Right lobe of liver (tissue), 6 donors: ENCODE measurements around the gene RASAL1. TPM values are rescaled to one million over a fixed set of nuclear protein-coding genes. Genes with fewer than 3 reads are reported as not detected.

Experiments used
- ATAC-seq, 4 donors: fragments of 200-7000 bp; cut with Tn5 transposase; one replicate each; pipeline ENCODE4 v1.9.1; 2020; ENCODE audit warnings: mild to moderate bottlenecking in 4 of 4, moderate library complexity in 4 of 4
- DNase-seq, 3 donors: peaks; one replicate each; pipeline ENCODE4 v3.0.0-alpha.2; 2020
- H3K27ac ChIP-seq, 3 donors: fragments of 200-600 bp; one replicate each; pipeline ENCODE4 v1.8.0; 2022
- H3K27me3 ChIP-seq, 2 donors: fragments of 200-600 bp; one replicate each; pipeline ENCODE4 v1.8.0; 2022
- H3K36me3 ChIP-seq, 4 donors: fragments of 200-600 bp; sonication (generic) in 1 of 4; one replicate each; pipeline versions ENCODE4 v1.5.1 to v1.8.0; 2017 to 2022; ENCODE audit warnings: control low read depth in 1 of 4
- H3K4me1 ChIP-seq, 4 donors: fragments of 200-600 bp; sonication (generic) in 1 of 4; one replicate each; pipeline versions ENCODE4 v1.5.1 to v1.8.0; 2017 to 2022; ENCODE audit warnings: control low read depth in 1 of 4
- H3K4me3 ChIP-seq, 3 donors: fragments of 200-600 bp; one replicate each; pipeline ENCODE4 v1.8.0; 2022
- H3K9me3 ChIP-seq, 4 donors: fragments of 200-600 bp; sonication (generic) in 1 of 4; one replicate each; pipeline versions ENCODE4 v1.5.1 to v1.8.0; 2017 to 2022; ENCODE audit warnings: control low read depth in 1 of 4
- CTCF ChIP-seq, 4 donors: fragments of 200-600 bp in 3 of 4; fragments of 450-650 bp in 1 of 4; IDR thresholded peaks; one replicate each; pipeline versions ENCODE4 v1.5.1 to v1.8.0; 2016 to 2022; ENCODE audit warnings: antibody characterized with exemption in 4 of 4, mild to moderate bottlenecking in 2 of 4
- POLR2A ChIP-seq: fragments of 450-650 bp; IDR thresholded peaks from one replicate; pipeline ENCODE4 v1.6.1; 2017; ENCODE audit warnings: antibody characterized with exemption, mild to moderate bottlenecking
- WGBS: methylation state at CpG from one replicate; pipeline ENCODE4 v1.1.6; 2018; ENCODE audit warnings: low coverage, low lambda C conversion rate; ENCODE audit not compliant: insufficient coverage; ENCODE audit errors: missing lambda C conversion rate; 5-methylcytosine and 5-hydroxymethylcytosine counted together
- intact Hi-C, 2 donors: fragments of 100-400 bp; cut with DNase I; formaldehyde crosslinking; loops; one replicate each; pipeline versions ENCODE4 v1.11.2 to v1.14.1; 2022
- total RNA-seq, 6 experiments: library from RNA; depleted of rRNA in 2 of 6; stranded (reverse); fragments of >200 nt in 2 of 6; fragmentation: NEBNext Ultra II Directional in 3 of 6; extraction: Animal tissue kit (Norgen Biotek cat#: 25700) in 3 of 6; gene quantifications; one replicate each; pipeline versions ENCODE4 v1.1.0 to v1.2.4, GENCODE V29; 2016 to 2023
- donor health status: DM: no; HTN: yes; CAD: no.
- donor health status: DM: no; HTN: no; CAD: no.
- donor health status: DM: no; HTN: no; CAD: no.
- donor health status: DM: no; HTN: yes; CAD: no.
- donor health status: DM: no; HTN: yes; CAD: no.

Gene RASAL1
- total RNA-seq, 6 experiments from 2014 or later: 0.10 to 0.24 (median 0.15) TPM; not detected in 2

GRCh38 chr12:113174461-113175384 lies 39.2 kb upstream of the RASAL1 start:
- Histone ChIP-seq H3K4me1 (no peaks in the 10 kb centered on the region), H3K36me3 (peaks cover 15 to 86% (median 47%) of the 10 kb centered on the region in 4 donors)
- DNase-seq: peak; percentile 67 to 76 (median 71)

GRCh38 chr12:113173081-113173698 lies 37.6 kb upstream of the RASAL1 start:
- Histone ChIP-seq H3K4me1 (no peaks in the 10 kb centered on the region), H3K9me3 (no peaks in the 10 kb centered on the region), H3K27me3 (no peaks in the 10 kb centered on the region), H3K36me3 (peaks cover 17 to 87% (median 44%) of the 10 kb centered on the region in 4 donors), H3K4me3 (no peak overlapping the region), H3K27ac (no peak overlapping the region)
- intact Hi-C loops: loop anchor here in 1 of 2 donors (10.0 kb wide), 1 partner anchor 128 kb away; no protein-coding TSS in a partner anchor
- 86% methylated on average over 7 of the region's 7 CpGs for WGBS
- TF ChIP-seq CTCF (IDR thresholded peaks at IDR 0.05) (no peak), POLR2A (no peak)
- no peak for DNase-seq
- ATAC-seq: no peak

More at GRCh38 chr12:113174461-113175384, 39.2 kb upstream of the RASAL1 start:
- TF ChIP-seq CTCF (IDR thresholded peaks at IDR 0.05) (peak; percentile 85 to 100 (median 98)), POLR2A (no peak)
- intact Hi-C loops: loop anchor here in 1 of 2 donors (10.0 kb wide), 1 partner anchor 130 kb away; no protein-coding TSS in a partner anchor
- WGBS: 28% methylated on average over 3 of the region's 32 CpGs
- Histone ChIP-seq H3K27me3 (no peaks in the 10 kb centered on the region), H3K4me3 (no peak overlapping the region), H3K9me3 (no peaks in the 10 kb centered on the region), H3K27ac (no peak overlapping the region)
- peak; percentile 87 to 95 (median 90) for ATAC-seq

- 91% methylated on average over 7 of the region's 20 CpGs for whole genome bisulfite sequencing
- ATAC-seq (no peak), DNase-seq (no peak)
- no peaks in the 10 kb centered on the region for H3K4me1 ChIP-seq
- H3K36me3 ChIP-seq: peaks cover 15 to 83% (median 42%) of the 10 kb centered on the region in 4 donors
- no peaks in the 10 kb centered on the region for H3K9me3 ChIP-seq
- H3K27ac ChIP-seq: no peak overlapping the region
- TF ChIP-seq CTCF (IDR thresholded peaks at IDR 0.05): no peak
- TF ChIP-seq POLR2A: no peak
- H3K4me3 ChIP-seq: no peak overlapping the region
- no peaks in the 10 kb centered on the region for H3K27me3 ChIP-seq
- intact Hi-C loops: loop anchor here in 1 of 2 donors (10.0 kb wide), 1 partner anchor 127 kb away; no protein-coding TSS in a partner anchor
Observed at GRCh38 chr12:113172185-113172584, 36.6 kb upstream of the RASAL1 start.

GRCh38 chr12:113171543-113171942 lies 36.0 kb upstream of the RASAL1 start:
- Histone ChIP-seq H3K27ac (no peak overlapping the region), H3K4me3 (no peak overlapping the region), H3K9me3 (no peaks in the 10 kb centered on the region), H3K36me3 (peaks cover 10 to 79% (median 40%) of the 10 kb centered on the region in 4 donors), H3K4me1 (no peaks in the 10 kb centered on the region), H3K27me3 (no peaks in the 10 kb centered on the region)
- TF ChIP-seq CTCF (IDR thresholded peaks at IDR 0.05) (no peak), POLR2A (no peak)
- ATAC-seq (no peak), DNase-seq (no peak)
- WGBS: 93% methylated on average over 6 of the region's 9 CpGs
- intact Hi-C loops: loop anchor here in 1 of 2 donors (10.0 kb wide), 1 partner anchor 127 kb away; no protein-coding TSS in a partner anchor
